Measurements from ENCODE around the gene SMIM38. TPM values are rescaled to one million over a fixed set of nuclear protein-coding genes. Genes with fewer than 3 reads are reported as not detected.

The SMIM38 gene
- total RNA-seq, 1 experiment from 2014 or later, result 0.33 TPM

GRCh38 chr11:69178819-69179482 is 23.2 kb downstream of the SMIM38 start:
- no peak for TF ChIP-seq CTCF (IDR thresholded peaks at IDR 0.05; ENCODE audit: unreplicated experiment)
- DNase-seq, result no peak
- Mint-ChIP-seq H3K36me3 (ENCODE audit: insufficient read depth, unreplicated experiment) (no peaks in the 10 kb centered on the region), H3K9me3 (ENCODE audit: low read depth, unreplicated experiment) (no peaks in the 10 kb centered on the region), H3K27me3 (ENCODE audit: unreplicated experiment) (no peaks in the 10 kb centered on the region), H3K4me3 (ENCODE audit: low read depth, unreplicated experiment) (no peak overlapping the region), H3K4me1 (ENCODE audit: low read depth, unreplicated experiment) (no peaks in the 10 kb centered on the region), H3K27ac (ENCODE audit: unreplicated experiment) (no peak overlapping the region)
- intact Hi-C loops (cut with micrococcal nuclease; ENCODE audit: unreplicated experiment), result no loop called here
- BruUV-seq (replicated peaks), result no TSS peak
- CTCF ChIA-PET, result interaction anchor here (0.6 kb wide), 1 partner anchor 26 kb away, joined by 3 read pairs; no protein-coding TSS in a partner anchor

- Mint-ChIP-seq H3K27me3 (ENCODE audit: unreplicated experiment) (no peaks in the 10 kb centered on the region), H3K4me3 (ENCODE audit: low read depth, unreplicated experiment) (no peak overlapping the region), H3K36me3 (ENCODE audit: insufficient read depth, unreplicated experiment) (no peaks in the 10 kb centered on the region), H3K27ac (ENCODE audit: unreplicated experiment) (no peak overlapping the region), H3K4me1 (ENCODE audit: low read depth, unreplicated experiment) (no peaks in the 10 kb centered on the region), H3K9me3 (ENCODE audit: low read depth, unreplicated experiment) (no peaks in the 10 kb centered on the region)
- intact Hi-C loops (cut with micrococcal nuclease; ENCODE audit: unreplicated experiment), result no loop called here
- CTCF ChIA-PET, result no interaction called here
- no TSS peak for BruUV-seq (replicated peaks)
- no peak for DNase-seq
- no peak for TF ChIP-seq CTCF (IDR thresholded peaks at IDR 0.05; ENCODE audit: unreplicated experiment)
Measured at GRCh38 chr11:69180226-69180625, 24.5 kb downstream of the SMIM38 start.

GRCh38 chr11:69180726-69181125 is 25.0 kb downstream of the SMIM38 start:
- H3K27ac Mint-ChIP-seq (ENCODE audit: unreplicated experiment), result no peak overlapping the region
- no peak for DNase-seq
- no peaks in the 10 kb centered on the region for H3K9me3 Mint-ChIP-seq (ENCODE audit: low read depth, unreplicated experiment)
- no peaks in the 10 kb centered on the region for H3K27me3 Mint-ChIP-seq (ENCODE audit: unreplicated experiment)
- intact Hi-C loops (cut with micrococcal nuclease; ENCODE audit: unreplicated experiment), result no loop called here
- no peaks in the 10 kb centered on the region for H3K36me3 Mint-ChIP-seq (ENCODE audit: insufficient read depth, unreplicated experiment)
- TF ChIP-seq CTCF (IDR thresholded peaks at IDR 0.05; ENCODE audit: unreplicated experiment), result no peak
- CTCF ChIA-PET, result no interaction called here
- H3K4me3 Mint-ChIP-seq (ENCODE audit: low read depth, unreplicated experiment), result no peak overlapping the region
- BruUV-seq (replicated peaks), result no TSS peak
- H3K4me1 Mint-ChIP-seq (ENCODE audit: low read depth, unreplicated experiment), result no peaks in the 10 kb centered on the region

- no peak overlapping the region for H3K27ac Mint-ChIP-seq (ENCODE audit: unreplicated experiment)
- no peak for DNase-seq
- H3K27me3 Mint-ChIP-seq (ENCODE audit: unreplicated experiment), result no peaks in the 10 kb centered on the region
- H3K9me3 Mint-ChIP-seq (ENCODE audit: low read depth, unreplicated experiment), result peaks cover 3% of the 10 kb centered on the region
- H3K4me1 Mint-ChIP-seq (ENCODE audit: low read depth, unreplicated experiment), result no peaks in the 10 kb centered on the region
- no peak for TF ChIP-seq CTCF (IDR thresholded peaks at IDR 0.05; ENCODE audit: unreplicated experiment)
- H3K36me3 Mint-ChIP-seq (ENCODE audit: insufficient read depth, unreplicated experiment), result no peaks in the 10 kb centered on the region
- CTCF ChIA-PET, result no interaction called here
- no TSS peak for BruUV-seq (replicated peaks)
- H3K4me3 Mint-ChIP-seq (ENCODE audit: low read depth, unreplicated experiment), result no peak overlapping the region
- intact Hi-C loops (cut with micrococcal nuclease; ENCODE audit: unreplicated experiment), result no loop called here
Measured at GRCh38 chr11:69183613-69184012, 27.9 kb downstream of the SMIM38 start.
